ENCODE data around the gene KIAA1958.

The KIAA1958 gene, protein sequence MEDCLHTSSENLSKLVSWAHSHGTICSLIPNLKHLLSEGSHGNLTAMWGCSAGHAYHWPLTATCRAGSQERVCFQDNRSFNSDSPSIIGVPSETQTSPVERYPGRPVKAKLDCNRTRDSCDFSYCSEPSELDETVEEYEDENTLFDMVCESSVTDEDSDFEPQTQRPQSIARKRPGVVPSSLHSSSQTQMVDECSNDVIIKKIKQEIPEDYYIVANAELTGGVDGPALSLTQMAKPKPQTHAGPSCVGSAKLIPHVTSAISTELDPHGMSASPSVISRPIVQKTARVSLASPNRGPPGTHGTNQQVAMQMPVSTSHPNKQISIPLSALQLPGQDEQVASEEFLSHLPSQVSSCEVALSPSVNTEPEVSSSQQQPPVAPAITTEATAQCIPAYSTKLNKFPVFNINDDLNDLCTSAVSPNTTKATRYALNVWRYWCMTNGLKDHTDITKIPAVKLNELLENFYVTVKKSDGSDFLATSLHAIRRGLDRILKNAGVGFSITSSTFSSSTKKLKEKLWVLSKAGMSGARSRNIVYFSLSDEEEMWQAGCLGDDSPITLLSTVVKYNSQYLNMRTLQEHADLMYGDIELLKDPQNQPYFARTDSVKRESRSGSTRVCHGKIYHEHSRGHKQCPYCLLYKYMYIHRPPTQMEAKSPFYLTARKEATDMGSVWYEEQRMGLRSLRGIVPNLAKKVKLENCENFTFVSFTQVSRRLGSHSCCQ

DNA sequence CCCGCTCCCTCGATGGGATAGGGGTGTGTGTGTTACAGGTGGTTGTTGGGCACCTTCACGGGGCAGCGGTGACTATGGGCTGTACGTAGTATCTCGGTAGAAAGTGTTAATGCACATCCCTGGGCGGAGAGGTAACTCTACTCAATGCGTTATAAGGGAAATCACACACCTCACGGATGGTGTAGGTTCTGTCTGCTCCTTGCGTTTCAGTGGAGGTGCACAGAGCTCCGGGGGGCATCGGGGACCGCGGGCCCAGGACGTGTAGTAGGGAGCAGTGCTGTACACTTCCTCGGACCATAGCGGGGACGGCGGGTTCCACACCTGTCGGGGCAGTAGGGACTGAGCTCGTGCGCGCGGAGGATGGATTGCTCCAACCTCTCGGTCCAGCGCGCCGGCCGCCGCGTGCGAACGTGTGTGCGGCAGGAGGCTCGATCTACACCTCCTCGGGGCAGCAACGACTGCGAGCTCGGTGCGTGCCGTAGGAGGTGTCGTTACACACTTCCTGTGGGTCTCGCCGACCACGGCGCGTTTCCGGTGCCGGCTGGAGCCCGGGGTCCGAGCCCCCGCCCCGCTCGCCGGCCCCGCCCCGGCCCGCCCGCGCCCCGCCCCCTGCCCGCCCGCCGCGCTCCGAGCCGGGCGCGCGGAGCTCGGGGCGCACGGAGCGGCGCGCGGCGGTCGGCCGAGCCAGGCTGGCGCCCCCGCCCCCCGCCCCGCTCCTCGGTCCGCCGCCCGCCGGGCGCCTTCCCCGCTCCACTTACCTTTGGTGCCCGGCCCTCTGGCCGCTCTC lies at the start of gene KIAA1958:
TSS of gene KIAA1958 (plus strand) at position 607 of the 787 bp plus-strand sequence. CDS start 87,254 bp downstream, outside the sequence.
- DNase-seq: peak; percentile 68

DNA sequence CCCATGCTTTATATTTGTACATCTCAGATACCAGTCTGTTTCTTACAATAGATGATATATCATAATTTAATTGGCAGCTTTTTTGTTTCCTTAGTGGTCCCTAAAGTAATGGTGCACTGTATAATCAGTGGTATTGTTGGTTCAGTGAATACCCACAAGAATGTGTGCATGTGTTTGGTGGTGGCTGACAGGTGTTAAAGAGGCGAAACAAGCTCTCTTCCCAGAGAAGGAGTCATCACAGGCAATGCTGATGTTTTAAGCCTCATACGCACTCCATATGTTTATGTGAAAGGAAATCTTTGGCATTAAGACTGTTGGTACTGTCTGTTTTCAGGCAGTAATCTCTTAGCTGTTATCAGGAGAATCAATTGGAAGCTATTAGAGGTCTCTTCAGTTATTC lies 49.2 kb upstream of the KIAA1958 start:
- DNase-seq: no peak

DNA sequence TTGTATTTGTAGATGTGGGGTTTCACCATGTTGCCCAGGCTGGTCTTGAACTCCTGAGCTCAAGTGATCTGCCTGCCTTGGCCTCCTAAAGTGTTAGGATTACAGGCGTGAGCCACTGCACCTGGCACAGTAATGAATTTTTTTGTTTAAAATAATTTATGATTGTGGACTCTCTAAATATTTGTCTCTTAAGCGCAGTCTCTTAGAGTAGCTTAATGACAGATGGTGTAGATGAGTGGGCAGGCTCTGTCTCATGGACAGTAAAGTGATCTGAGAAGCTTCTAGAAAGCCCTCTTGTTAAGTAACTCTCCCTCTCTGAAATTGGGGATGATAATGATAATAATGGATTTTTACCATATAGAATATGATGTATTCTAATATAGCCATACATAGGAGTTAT lies 47.5 kb upstream of the KIAA1958 start:
- no peak for DNase-seq

DNA sequence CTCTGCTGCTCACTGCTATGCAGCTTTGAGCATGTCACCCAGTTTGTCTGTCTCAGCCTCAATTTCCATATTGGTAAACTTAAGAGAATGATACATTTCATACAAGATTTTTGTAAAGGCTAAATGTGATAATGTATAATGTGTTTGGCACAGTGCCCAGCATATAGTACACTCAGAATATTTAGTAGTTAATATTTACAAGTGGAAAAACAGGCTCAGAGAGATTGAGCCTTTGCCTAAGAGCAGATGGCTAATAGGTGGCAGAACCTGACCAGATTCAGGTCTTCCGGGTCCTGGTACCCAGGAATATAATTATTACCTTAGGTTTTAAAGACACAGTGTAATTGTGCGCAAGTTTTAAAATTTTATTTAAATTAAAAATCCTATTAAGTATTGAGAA lies 46.8 kb upstream of the KIAA1958 start:
- DNase-seq: no peak

DNA sequence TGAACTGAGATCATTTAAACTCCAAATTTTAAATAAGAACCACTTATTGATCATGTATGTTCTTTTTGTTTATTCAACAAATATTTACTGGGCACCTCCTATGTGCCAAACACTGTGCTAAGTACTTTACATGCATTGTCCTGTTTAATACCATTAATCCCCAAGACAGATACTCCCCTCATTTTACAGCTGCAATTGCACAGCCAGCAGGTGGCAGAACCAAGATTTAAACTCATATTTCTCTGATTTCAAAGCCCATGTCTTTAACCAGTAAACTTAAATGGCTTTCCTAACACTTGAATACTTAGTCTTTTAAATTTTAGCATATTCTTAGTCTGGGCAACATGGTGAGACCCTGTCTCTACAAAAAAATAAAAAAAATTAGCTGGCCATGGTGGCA lies 43.4 kb upstream of the KIAA1958 start:
- peak; percentile 12 for DNase-seq

DNA sequence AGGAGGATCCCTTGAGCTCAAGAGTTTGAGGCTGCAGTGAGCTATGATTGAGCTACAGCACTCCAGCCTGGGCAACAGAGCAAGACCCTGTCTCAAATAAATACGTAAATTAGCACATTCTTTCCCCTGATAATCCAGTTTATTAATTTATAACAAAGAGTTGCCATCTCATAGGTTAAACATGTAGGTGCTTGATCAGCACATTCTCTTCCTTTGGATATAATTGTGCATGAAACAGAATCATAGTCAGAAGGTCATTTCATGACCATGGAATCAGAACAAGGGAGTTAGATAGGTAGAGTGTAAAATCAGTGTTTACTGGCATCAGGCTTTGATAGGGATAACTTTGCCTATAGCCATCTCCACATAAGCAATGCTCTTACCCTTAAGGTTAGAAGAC lies 43.0 kb upstream of the KIAA1958 start:
- DNase-seq: no peak

DNA sequence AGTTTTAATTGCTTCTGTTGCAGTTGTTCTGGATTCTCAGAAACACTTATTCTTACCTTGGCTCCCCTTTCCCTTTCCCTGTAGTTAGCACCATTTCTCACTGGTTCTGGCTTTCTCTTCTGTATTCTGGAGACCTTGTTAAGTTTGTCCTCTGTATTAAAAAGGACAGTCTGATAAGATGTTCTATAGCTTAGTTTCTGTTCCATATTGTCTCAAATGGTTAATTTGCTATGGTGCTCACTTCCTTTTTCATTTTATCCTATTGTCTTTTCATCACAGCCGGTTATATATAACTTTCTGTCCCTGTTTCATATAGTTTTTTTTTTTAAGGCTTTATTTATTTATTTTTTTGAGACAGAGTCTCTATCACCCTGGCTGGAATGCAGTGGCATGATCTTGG lies 41.4 kb upstream of the KIAA1958 start:
- peak; percentile 78 for DNase-seq

DNA sequence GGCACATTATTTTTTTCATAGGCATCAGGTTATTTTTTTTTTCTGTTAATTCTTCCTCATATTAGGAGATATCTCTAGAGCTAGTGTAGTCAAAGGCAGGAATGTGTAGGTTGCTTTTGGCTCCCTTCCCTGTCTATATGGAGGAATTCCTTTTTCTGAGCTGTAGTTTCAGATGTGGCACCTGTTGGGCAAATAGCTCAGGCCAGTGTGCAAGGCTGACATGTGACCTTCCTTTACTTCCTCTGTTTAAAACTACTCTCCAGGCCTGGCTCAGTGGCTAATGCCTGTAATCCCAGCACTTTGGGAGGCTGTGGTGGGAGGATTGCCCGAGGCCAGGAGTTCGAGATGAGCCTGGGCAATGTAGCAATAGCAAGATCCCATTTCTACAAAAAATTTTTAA lies 40.5 kb upstream of the KIAA1958 start:
- peak; percentile 6 for DNase-seq

DNA sequence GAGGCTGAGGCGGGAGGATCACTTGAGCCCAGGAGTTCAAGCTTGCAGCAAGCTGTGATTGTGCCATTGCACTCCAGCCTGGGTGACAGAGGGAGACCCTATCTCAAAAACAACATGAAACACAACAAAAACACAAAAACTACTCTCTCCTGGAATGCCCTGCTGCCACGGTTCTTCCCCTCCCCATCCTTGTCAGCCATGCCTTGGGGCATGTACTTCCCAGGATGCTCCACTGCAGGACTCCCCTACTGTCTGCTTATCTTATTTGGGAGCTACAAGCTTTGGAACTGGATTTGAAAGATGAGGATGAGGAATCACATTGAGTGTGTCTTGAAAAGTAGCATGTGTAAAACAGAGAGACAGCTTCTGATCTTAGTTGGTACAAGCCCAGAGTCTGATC lies 40.1 kb upstream of the KIAA1958 start:
- no peak for DNase-seq

DNA sequence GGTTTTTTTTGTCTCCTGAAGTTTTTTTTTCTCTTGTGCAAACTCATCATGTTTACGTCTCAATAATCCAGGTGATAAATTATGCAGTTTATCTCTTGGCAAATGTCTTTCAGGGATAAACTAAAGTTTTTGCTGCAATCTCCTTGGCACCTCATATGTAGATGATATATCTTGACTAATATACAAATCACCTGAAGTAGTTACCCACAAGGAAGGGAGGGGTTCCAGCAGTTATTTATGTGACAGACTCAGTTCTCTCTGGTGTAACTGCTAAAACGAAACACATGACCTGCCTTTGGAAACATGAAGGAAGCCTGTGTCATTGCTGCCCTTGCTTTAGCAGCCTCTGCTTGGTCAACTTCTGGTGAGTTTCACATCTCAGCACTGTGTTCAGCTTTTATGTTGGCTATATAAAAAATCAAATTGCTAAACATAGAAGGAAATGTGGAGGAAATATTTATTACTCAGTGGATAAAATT lies 39.3 kb upstream of the KIAA1958 start:
- peak; percentile 35 for DNase-seq

DNA sequence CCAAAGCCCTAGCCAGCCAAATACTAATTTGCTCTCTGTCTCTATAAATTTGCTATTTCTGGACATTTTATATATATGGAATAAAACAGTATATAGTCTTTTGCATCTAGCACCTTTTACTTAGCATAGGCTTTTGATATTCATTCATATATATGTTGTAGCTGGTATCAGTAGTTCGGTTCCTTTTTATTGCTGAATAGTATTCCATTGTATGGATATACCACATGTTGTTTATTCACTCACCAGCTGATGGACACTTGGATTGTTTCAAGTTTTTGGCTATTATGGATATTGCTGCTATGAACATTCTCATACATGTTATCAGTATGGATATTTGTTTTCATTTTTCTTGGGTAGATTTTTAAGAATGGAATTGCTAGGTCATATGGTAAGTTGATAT lies 23.8 kb upstream of the KIAA1958 start:
- no peak for DNase-seq

DNA sequence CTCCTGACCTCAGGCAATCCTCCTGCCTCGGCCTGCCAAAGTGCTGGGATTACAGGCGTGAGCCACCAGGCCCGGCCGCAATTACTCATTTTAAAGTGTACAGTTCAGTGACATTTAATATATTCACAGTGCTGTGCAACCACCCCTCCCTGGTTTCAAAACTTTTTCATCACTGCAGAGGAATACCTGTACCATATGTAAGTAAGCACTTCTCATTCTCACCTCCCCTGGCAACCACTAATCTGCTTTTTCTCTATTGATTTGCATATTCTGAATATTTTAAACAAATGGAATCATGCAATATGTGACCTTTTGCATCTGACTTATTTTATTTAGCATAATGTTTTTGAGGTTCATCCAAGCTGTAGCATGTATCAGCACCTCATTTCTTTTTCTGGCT lies 21.3 kb upstream of the KIAA1958 start:
- no peak for DNase-seq

DNA sequence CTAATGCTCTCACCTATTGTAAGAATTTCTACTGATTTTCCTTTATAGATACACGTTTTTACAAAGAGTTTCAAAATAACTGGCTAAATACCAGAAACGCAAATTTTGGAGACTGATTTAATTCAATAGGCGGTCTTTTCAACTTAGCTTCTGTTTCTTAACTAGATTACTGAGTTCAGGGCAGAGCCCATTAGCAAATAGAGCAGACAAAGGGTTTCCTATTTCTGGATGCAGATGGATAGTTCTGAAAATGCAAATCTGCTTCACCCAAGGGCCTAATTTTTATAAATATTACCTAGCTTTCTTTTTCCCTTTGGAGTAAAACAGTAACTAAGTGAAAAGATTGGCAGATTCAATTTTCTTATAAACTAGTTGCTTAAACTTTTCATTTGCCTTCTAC lies 13.6 kb upstream of the KIAA1958 start:
- DNase-seq: no peak

DNA sequence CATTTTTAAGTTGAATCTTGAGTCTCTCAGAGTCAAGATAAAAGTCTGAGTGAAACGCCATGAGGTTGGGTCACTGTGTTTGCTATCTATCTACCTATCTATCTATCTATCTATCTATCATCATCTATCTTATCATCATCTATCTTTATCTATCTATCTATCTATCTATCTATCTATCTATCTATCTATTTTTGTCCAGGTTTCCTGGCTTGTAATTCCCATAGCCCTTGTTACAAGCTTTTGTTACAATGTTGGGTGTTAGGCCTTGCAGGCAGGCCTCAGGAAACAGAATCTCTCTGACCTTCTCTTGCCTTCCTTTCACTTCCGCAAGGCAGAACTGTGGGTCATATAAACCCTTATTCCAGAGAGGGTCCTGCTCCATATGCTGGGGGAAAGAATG lies 12.6 kb upstream of the KIAA1958 start:
- no peak for DNase-seq

DNA sequence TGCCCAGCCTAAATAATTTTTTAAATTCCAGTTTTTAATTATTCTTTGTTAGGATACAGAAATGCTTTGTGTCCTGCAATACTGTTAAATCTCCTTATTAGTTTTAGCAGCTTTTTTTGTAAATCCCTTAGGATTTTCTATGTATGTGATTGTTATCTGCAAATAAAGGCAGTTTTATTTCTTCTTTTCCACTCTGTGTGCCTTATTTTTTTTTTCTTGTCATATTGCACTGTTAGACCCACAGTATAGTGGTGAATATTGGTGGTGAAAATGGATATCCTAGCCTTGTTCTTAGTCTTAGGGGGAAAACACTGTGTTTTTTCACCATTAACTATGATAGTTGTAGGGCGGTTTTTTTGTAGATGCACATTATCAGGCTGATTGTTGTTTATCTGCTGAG lies 11.3 kb upstream of the KIAA1958 start:
- DNase-seq: no peak

DNA sequence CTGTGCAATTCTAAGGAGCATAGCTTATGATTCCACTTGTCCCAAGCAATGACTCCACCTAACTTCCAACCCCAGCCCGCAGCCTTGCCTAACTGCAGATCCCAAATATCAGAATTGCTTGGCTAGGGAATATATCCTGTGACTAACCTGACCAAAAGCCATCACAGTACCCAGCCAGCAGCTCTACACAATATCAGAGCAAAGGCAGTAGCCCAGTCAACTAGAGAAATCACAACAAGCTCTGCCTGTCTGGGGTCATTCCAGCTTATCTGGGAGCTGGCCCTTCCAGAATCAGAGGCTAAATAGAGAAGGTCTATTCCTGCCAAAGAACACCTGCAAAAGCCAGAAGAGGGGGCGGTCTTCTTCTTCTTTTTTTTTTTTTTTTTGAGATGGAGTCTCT lies 9.3 kb upstream of the KIAA1958 start:
- no peak for DNase-seq

DNA sequence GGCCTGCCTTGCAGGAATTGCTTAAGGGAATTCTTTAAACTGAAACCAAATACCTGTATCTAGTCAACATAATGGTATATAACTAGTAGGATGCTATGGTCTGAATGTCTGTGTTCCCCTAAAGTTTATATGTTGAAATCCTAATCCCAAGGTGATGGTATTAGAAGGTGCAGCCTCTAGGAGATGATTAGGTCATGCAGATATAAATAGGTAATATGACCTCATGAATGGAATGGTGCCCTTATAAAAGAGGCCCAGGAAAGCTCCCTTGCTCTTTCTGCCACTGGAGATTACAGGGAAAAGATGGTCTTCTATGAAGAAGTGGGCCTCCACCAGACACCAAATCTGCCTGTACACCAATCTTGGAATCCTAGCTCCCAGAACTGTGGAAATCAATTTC lies 7.4 kb upstream of the KIAA1958 start:
- DNase-seq: no peak

DNA sequence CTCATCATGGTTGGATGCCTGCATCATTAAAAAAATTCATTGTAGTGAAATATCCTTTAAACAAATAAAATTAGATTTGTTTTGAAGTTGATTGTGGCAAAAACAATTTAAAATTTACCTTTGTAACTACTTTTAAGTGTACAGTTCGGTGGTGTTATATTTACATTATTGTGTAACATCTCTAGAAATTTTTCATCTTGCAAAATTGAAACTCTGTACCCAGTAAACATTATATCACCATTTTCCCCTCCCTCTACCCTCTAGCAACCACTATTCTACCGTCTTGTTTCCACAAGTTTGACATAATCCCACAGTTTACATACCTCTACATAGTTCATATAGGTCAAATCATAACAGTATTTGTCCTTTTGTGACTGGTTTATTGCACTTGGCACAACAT lies 2.0 kb upstream of the KIAA1958 start:
- no peak for DNase-seq

DNA sequence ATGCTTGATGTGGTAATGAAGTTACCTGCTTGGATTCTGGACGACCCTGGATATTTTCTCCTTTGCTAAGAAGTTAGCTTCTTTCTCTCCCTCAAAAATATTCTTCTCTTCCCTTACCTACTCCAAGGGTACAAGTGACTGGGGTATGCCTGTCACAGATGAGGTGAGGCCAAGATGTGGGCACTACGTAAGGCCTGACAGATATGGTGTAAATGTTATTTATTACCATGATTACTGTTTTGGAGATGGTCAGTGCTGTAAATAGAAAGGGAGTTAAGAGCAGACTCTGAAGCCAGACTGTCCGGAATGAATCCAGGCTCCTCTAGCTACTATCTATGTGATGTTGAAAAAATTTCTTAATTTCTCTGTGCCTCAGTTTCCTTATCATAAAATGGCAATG lies 1.1 kb upstream of the KIAA1958 start:
- DNase-seq: no peak

DNA sequence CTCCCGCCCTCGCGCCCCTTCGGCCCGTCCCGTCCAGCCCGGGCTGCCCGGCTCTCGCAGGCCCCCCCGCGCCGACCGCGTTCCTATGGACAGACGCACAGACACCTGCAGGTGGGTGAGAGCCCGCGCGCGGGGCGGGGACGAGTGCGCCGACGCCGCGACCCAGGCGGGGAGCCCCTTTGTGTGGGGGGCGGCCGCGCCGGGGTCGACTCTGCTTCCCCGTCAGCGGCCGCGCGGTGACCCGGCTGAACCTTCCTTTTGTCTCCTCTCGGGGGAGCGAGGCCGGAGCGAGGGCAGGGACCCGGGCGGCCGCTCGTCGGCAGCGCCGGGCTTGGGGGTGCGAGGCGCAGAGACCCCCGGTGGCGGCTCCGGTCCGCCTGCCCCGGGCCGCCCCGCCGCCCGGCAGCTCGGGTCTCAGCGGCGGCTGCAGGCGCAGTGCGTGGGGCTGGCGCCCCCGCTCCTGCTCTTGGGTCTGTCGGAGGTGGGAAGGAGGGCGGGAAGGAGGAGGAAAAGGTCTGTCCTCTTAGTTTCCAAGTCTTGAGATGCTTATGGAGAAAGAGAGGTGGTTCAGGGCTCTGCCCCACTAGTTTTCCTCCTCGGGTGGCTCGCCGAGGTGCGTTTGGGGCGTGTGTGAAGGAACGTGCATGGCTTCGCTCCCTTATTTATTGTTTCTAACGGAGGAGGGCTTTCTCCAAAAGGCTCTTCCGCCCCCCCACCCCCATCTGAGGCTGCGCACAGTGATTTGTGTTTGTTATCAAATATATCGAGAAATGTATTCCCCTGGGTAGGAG lies 576 bp downstream of the KIAA1958 start:
- peak; percentile 7 for DNase-seq

DNA sequence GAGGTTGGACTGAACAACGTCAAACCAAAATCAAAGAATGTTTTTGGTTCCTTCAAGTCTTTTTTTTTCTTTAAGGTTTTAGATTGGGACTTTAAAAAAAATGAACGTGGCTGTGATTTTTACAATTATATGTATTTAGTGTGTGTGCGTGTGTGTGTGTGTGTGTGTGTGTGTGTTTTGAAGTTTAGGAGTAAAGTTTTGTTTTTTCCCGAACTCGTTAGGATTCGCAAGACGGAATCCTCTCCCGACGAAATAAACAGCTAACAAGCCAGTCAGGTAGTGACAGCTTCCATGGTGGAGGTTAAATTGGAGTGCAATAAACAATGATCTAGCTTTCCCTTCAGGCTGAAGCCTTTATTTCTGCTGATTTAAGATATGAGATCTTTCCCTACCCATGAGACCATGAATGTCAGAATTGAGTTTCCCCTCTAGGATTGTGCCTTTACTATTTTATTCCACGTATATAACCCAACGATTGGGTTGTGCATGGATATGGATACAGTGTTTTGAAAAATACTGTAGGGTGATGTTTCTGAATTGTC lies 1.2 kb downstream of the KIAA1958 start:
- no peak for DNase-seq

DNA sequence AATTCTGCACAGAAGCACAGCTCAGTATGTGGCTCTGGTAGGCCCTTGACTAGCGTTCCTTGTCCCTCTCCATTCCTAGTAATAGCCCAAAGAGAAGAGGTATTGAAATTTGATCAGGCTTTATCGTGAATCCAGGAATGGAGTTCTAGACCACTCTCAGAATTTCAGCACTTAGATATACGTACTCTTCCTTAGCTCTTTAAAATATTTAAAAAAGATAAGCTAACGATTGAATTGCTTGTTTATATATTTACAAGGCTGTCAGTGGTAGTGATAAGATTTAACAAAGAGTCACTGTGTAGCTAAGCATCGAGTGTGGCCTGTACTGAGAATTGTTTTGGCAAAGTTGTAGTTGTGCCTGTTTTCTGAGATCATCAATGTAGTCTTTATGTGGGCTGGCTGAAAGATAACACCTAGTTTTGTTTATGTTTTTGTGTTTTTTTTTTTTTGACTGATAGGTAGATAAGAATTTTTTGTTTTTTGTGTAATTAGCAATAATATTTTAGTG lies 2.5 kb downstream of the KIAA1958 start:
- DNase-seq: no peak

Data from MV-4-11 (cell line).